Pancreas (tissue), 10 donors: Measurements from ENCODE around the gene ZDHHC14. TPM values are rescaled to one million over a fixed set of nuclear protein-coding genes. Genes with fewer than 3 reads are reported as not detected.

Source experiments
- ATAC-seq, 4 donors: fragments of 200-7000 bp; cut with Tn5 transposase; one replicate each; pipeline versions ENCODE4 v1.8.0 to v1.9.1; 2020; ENCODE audit warnings: mild to moderate bottlenecking in 4 of 4, moderate library complexity in 4 of 4
- DNase-seq, 6 donors: peaks; one replicate each; pipeline ENCODE4 v3.0.0-alpha.2; 2020
- FAIRE-seq: peaks from 2 replicates; lab custom pipeline; 2012; peaks lifted over from hg19 to GRCh38; lab: Jason Lieb, UNC
- H3K27ac ChIP-seq, 4 donors: fragments of 200-600 bp; sonication (generic); 1 replicate in 3 of 4; 2 replicates in 1 of 4; pipeline versions ENCODE4 v1.5.0 to v1.8.0; 2020
- H3K27me3 ChIP-seq, 4 donors: fragments of 200-600 bp; one replicate each; pipeline ENCODE4 v1.8.0; 2021
- H3K36me3 ChIP-seq, 3 donors: fragments of 200-600 bp; sonication (generic) in 1 of 3; one replicate each; pipeline versions ENCODE4 v1.5.0 to v1.8.0; 2020 to 2021
- H3K4me1 ChIP-seq, 3 donors: fragments of 200-600 bp; one replicate each; pipeline ENCODE4 v1.8.0; 2021
- H3K4me3 ChIP-seq, 4 donors: fragments of 200-600 bp; sonication (generic) in 2 of 4; one replicate each; pipeline versions ENCODE4 v1.5.0 to v1.8.0; 2020 to 2021
- H3K9me3 ChIP-seq, 4 donors: fragments of 200-600 bp; one replicate each; pipeline ENCODE4 v1.8.0; 2021
- WGBS, 2 donors: extraction: QIAGEN DNeasy Blood & Tissue Kit; methylation state at CpG; one replicate each; pipeline ENCODE4 v1.1.7; 2013; 5-methylcytosine and 5-hydroxymethylcytosine counted together
- intact Hi-C, 3 donors: fragments of 100-400 bp; cut with DNase I; formaldehyde crosslinking; loops; one replicate each; pipeline versions ENCODE4 v1.11.1 to v1.14.2; 2022
- polyA plus RNA-seq, 2 donors: library from polyadenylated mRNA; stranded (reverse); fragments of 200-250 nt; gene quantifications; one replicate each; pipeline ENCODE4 v1.2.3, GENCODE V29; 2013
- total RNA-seq, 6 donors: library from RNA; stranded (reverse); fragmentation: NEBNext Ultra II Directional in 4 of 6; extraction: Animal tissue kit (Norgen Biotek cat#: 25700) in 4 of 6; gene quantifications; one replicate each; pipeline versions ENCODE4 v1.2.1 to v1.2.4, GENCODE V29; 2021 to 2023
- TF ChIP-seq, protein P1 (sequence below), 4 donors: fragments of 200-600 bp; sonication (generic) in 3 of 4; IDR thresholded peaks; one replicate each; pipeline versions ENCODE4 v1.5.0 to v1.8.0; 2021; ENCODE audit warnings: antibody characterized with exemption in 4 of 4
- donor health status: healthy with polysubstance abuse.
- donor health status: DM: no; HTN: no; CAD: no; lungs with moderate emphysema.
- donor health status: DM: no; HTN: no; CAD: no.
- donor health status: control.
- donor health status: control.
- donor health status: Bipolar disorder and iron deficiency.
- donor health status: DM: yes; HTN: yes; CAD: no.
- donor health status: DM: no; HTN: no; CAD: no.
- donor health status: DM: no; HTN: no; CAD: no.
- donor health status: DM: yes; HTN: yes; CAD: no.

ZDHHC14 gene
- total and polyA plus RNA-seq, 8 donors = 3.1 to 9.9 (median 4.5) TPM

DNA sequence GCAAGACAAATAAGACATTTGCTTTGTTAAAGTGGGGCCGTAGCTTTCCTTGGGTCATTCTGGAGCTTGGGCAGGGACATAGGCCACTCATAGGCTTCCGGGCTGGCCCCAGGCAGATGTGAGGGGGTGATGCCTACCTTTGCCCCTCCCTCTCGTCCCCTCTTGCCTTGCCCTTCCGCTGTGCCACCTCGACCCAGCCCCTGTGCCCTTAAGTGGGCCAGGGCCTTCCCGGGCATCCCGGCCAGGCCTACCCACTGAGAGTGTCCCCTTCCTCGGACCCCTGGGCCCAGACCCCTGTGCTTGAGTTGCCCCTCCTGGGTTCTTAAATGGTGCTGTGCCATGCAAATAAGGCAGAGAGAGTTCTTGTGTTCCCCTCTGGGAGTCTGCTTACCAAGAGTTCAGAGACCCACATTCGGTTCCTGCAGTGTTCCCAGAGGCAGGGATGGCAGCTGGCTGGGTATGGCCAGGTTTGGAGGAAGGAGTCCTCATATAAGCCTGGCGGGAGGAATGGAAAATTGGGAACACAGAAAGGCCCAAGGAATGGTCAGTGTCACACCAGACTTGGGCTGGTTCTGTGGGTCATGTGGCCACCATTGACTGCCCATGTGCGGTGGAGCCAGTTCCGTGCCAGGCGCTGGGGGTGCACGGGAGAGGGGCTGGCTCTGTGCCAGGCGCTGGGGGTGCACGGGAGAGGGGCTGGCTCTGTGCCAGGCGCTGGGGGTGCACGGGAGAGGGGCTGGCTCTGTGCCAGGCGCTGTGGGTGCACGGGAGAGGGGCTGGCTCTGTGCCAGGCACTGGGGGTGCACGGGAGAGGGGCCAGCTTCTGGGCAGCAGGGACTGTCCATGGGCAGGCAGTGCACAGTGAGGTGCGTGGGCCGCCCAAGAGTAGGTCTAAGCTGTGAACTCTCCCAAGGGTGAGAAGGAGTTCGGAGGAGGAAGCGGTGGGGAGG lies 268.6 kb downstream of the ZDHHC14 start:
- intact Hi-C loops = no loop called here
- DNase-seq (peak in 3 of 6 donors; percentile 27 to 81 (median 71)), ATAC-seq (peak; percentile 19 to 57 (median 48)), FAIRE-seq (no peak)
- TF ChIP-seq, protein P1, sequence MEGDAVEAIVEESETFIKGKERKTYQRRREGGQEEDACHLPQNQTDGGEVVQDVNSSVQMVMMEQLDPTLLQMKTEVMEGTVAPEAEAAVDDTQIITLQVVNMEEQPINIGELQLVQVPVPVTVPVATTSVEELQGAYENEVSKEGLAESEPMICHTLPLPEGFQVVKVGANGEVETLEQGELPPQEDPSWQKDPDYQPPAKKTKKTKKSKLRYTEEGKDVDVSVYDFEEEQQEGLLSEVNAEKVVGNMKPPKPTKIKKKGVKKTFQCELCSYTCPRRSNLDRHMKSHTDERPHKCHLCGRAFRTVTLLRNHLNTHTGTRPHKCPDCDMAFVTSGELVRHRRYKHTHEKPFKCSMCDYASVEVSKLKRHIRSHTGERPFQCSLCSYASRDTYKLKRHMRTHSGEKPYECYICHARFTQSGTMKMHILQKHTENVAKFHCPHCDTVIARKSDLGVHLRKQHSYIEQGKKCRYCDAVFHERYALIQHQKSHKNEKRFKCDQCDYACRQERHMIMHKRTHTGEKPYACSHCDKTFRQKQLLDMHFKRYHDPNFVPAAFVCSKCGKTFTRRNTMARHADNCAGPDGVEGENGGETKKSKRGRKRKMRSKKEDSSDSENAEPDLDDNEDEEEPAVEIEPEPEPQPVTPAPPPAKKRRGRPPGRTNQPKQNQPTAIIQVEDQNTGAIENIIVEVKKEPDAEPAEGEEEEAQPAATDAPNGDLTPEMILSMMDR (IDR thresholded peaks at IDR 0.05) = no peak
- H3K27ac ChIP-seq = no peak overlapping the region
- H3K4me3 ChIP-seq = no peak overlapping the region
- H3K27me3 ChIP-seq = no peaks in the 10 kb centered on the region
- H3K36me3 ChIP-seq = no peaks in the 10 kb centered on the region
- H3K9me3 ChIP-seq = no peaks in the 10 kb centered on the region
- no peaks in the 10 kb centered on the region for H3K4me1 ChIP-seq
- WGBS, 2 donors = 59 to 61% methylated on average over 25 of the region's 25 CpGs

DNA sequence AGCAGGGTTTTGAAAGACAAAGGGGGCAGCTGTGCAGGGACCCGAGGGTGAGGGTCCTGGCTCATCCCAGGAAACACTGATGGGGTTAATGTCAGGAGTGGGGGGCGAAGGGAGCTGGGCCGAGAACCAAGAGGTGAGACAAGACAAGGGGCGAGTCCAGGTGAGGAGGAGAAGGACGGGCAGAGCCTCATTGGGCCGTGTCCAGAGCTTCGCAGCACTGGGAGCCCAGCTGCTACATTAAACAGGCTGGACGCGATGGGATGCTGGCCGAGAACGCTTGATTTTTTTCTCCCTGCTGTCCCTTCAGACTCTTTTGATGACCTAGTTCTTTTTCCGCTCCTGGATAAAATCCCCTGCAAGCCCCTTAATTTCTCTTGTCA lies 269.3 kb downstream of the ZDHHC14 start:
- Histone ChIP-seq H3K27me3 (no peaks in the 10 kb centered on the region), H3K4me1 (no peaks in the 10 kb centered on the region), H3K4me3 (no peak overlapping the region), H3K9me3 (no peaks in the 10 kb centered on the region), H3K27ac (no peak overlapping the region), H3K36me3 (no peaks in the 10 kb centered on the region)
- ATAC-seq = peak in 3 of 4 donors; percentile 27 to 40 (median 37)
- intact Hi-C loops = no loop called here
- peak in 1 of 6 donors; percentile 46 for DNase-seq
- no peak for FAIRE-seq
- TF ChIP-seq, protein P1 (IDR thresholded peaks at IDR 0.05) = no peak
- WGBS, 2 donors = 58 to 63% methylated on average over 12 of the region's 12 CpGs

DNA sequence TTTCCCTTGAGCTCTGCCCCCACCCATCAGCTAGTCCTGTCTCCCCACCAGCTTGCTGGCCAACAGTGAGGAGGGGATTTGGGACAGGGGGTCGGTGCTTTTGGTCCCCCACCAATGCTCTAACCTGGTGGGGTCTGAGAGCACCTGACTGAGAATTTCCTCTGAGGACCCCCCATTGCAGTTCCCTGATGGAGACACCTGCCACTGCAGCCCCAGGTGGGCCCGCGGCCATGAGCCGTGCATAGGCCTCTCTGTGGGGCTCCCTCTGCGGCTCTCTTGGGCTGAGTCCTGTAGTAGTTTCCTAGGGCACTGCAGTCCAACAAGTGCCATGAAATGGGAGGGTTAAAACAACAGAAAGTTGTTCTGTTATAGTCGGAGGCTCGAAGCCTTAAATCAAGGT lies 269.8 kb downstream of the ZDHHC14 start:
- H3K4me3 ChIP-seq = no peak overlapping the region
- TF ChIP-seq, protein P1 (IDR thresholded peaks at IDR 0.05) = no peak
- intact Hi-C loops = no loop called here
- no peak overlapping the region for H3K27ac ChIP-seq
- no peaks in the 10 kb centered on the region for H3K27me3 ChIP-seq
- ATAC-seq = no peak
- FAIRE-seq = no peak
- H3K9me3 ChIP-seq = no peaks in the 10 kb centered on the region
- H3K36me3 ChIP-seq = no peaks in the 10 kb centered on the region
- 92 to 99% methylated on average over 7 of the region's 7 CpGs for WGBS, 2 donors
- peak in 1 of 6 donors; percentile 28 for DNase-seq
- no peaks in the 10 kb centered on the region for H3K4me1 ChIP-seq

DNA sequence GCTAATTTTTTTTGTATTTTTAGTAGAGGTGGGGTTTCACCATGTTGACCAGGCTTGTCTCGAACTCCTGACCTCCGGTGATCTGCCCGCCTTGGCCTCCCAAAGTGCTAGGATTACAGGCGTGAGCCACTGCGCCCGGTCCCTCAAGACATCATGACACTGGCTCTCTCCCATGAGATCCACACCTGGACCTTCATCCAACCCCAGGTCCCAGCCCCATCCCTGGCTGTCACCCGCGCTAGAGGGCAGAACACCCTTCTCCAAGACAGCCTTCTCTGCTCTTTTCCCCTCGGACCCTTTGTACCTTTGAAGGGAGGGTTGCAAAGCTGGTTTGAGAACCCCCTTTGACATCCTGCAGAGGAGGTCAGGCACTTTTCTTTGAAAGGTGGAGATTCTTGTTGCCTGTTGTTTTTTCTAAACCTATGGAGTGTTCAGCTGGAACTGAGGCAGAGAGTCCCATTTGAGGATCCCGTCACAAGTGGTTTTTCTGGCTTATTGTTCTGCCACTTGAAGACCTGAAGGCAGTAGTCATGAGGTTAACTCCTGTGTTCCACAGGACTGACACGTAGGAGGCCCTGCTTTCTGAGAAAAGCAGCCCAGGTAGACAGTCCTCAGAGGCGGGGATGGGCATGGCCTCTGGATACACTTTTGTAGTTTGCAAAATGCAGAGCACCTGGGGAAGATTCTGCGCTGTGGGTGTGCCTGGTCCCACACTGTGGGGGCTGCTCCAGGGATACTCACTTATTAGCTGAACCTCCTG lies 270.9 kb downstream of the ZDHHC14 start:
- Histone ChIP-seq H3K27me3 (no peaks in the 10 kb centered on the region), H3K4me1 (no peaks in the 10 kb centered on the region), H3K27ac (no peak overlapping the region), H3K4me3 (no peak overlapping the region), H3K36me3 (no peaks in the 10 kb centered on the region), H3K9me3 (no peaks in the 10 kb centered on the region)
- ATAC-seq (no peak), DNase-seq (peak in 1 of 6 donors; percentile 36), FAIRE-seq (no peak)
- WGBS, 2 donors = 87 to 90% methylated on average over 13 of the region's 13 CpGs
- TF ChIP-seq, protein P1 (IDR thresholded peaks at IDR 0.05) = no peak
- intact Hi-C loops = no loop called here
